K562 (cell line): ENCODE data around the gene APLF. TPM values are rescaled to one million over a fixed set of nuclear protein-coding genes. Genes with fewer than 3 reads are reported as not detected.

Experiments used
- CBX3 ChIP-seq, 2 experiments: IDR thresholded peaks; 1 replicate in 1 of 2; 2 replicates in 1 of 2; pipeline ENCODE4 v1.6.1; 2012; ENCODE audit warnings: inconsistent platforms in 2 of 2, low read length in 2 of 2, borderline replicate concordance in 1 of 2, control low read depth in 1 of 2
- CREBBP ChIP-seq: IDR thresholded peaks from one replicate; pipeline ENCODE4 v1.6.1; 2012; ENCODE audit warnings: low read depth, mild to moderate bottlenecking, control low read depth, inconsistent platforms, low read length
- DDX20 ChIP-seq: fragments of 450-650 bp; IDR thresholded peaks from 2 replicates; pipeline ENCODE4 v1.6.1; 2016; ENCODE audit warnings: missing genetic modification characterization, low read depth, mild to moderate bottlenecking, missing compliant biosample characterization, moderate library complexity
- ELF4 ChIP-seq: fragments of 450-650 bp; formaldehyde crosslinking; IDR thresholded peaks from 2 replicates; pipeline ENCODE4 v1.4.0; 2022; ENCODE audit warnings: missing genetic modification characterization
- ERF ChIP-seq: fragments of 450-650 bp; formaldehyde crosslinking; IDR thresholded peaks from 2 replicates; pipeline ENCODE4 v1.4.0; 2020; ENCODE audit warnings: mild to moderate bottlenecking, mixed read lengths
- ILF3 ChIP-seq: fragments of 450-650 bp; IDR thresholded peaks from 2 replicates; pipeline ENCODE4 v1.6.1; 2018; ENCODE audit warnings: antibody characterized with exemption, mild to moderate bottlenecking, moderate library complexity, borderline replicate concordance
- PHB2 ChIP-seq: fragments of 450-650 bp; IDR thresholded peaks from 2 replicates; pipeline ENCODE4 v1.6.1; 2017; ENCODE audit warnings: low read depth
- PTBP1 ChIP-seq: fragments of 200-400 bp; formaldehyde crosslinking; IDR thresholded peaks from 2 replicates; pipeline ENCODE4 v1.6.1; 2017; ENCODE audit warnings: low read depth, low read length
- SIX5 ChIP-seq, 2 experiments: IDR thresholded peaks; 2 replicates each; pipeline ENCODE4 v1.6.1; 2011; ENCODE audit warnings: low read length in 2 of 2, borderline replicate concordance in 1 of 2, low read depth in 1 of 2, mild to moderate bottlenecking in 1 of 2, moderate library complexity in 1 of 2; ENCODE audit not compliant: insufficient read depth in 1 of 2
- SUPT5H ChIP-seq: fragments of 450-650 bp; IDR thresholded peaks from 2 replicates; pipeline ENCODE4 v1.6.1; 2016
- YBX1 ChIP-seq: fragments of 450-650 bp; IDR thresholded peaks from 2 replicates; pipeline ENCODE4 v1.7.1; 2016; ENCODE audit warnings: mild to moderate bottlenecking
- ZC3H11A ChIP-seq: IDR thresholded peaks from 2 replicates; pipeline ENCODE4 v1.6.1; 2012; ENCODE audit warnings: low read depth, low read length, improper control_type of control experiment
- ZFP30 ChIP-seq: fragments of 250-450 bp; sonication (Bioruptor Pico); IDR thresholded peaks from 2 replicates; pipeline ENCODE4 v1.8.0; 2022; ENCODE audit warnings: moderate library complexity, mild to moderate bottlenecking, inconsistent platforms, borderline replicate concordance
- ZNF217 ChIP-seq: sonication (generic); formaldehyde crosslinking; IDR thresholded peaks from 2 replicates; pipeline ENCODE4 v1.8.0; 2022; ENCODE audit warnings: mild to moderate bottlenecking, missing genetic modification reagents
- ZNF253 ChIP-seq: fragments of 250-450 bp; sonication (Bioruptor Pico); conservative IDR thresholded peaks from 2 replicates; pipeline ENCODE4 v1.6.1; 2021; ENCODE audit warnings: mild to moderate bottlenecking
- ZNF347 ChIP-seq: fragments of 450-650 bp; formaldehyde crosslinking; IDR thresholded peaks from 2 replicates; pipeline ENCODE4 v1.4.0; 2020; ENCODE audit warnings: low read depth, mild to moderate bottlenecking, moderate library complexity
- ZNF354B ChIP-seq: fragments of 250-450 bp; sonication (Bioruptor Pico); IDR thresholded peaks from 2 replicates; pipeline ENCODE4 v1.4.0; 2020
- polyA plus RNA-seq, 8 experiments: library from polyadenylated mRNA; depleted of rRNA in 4 of 8; stranded (reverse) in 5 of 8; unstranded in 3 of 8; fragments of >200 nt; fragmentation: Nextera tagmentation in 2 of 8; fragmentation: Illumina TruSeq in 1 of 8; extraction: Ambion mirVana in 2 of 8; extraction: Trizol in 1 of 8; gene quantifications; 2 replicates each; pipeline versions ENCODE4 v1.2.1 to v1.2.3, GENCODE V29; 2011 to 2014; ENCODE audit warnings: inconsistent platforms in 1 of 8, missing spikeins in 1 of 8
- total RNA-seq, 7 experiments: library from RNA; depleted of rRNA in 6 of 7; stranded (reverse); fragments of >200 nt in 6 of 7; fragmentation: Illumina TruSeq in 2 of 7; extraction: Trizol in 2 of 7; gene quantifications; 2 replicates each; pipeline versions ENCODE4 v1.2.1 to v1.2.3, GENCODE V29; 2011 to 2021; ENCODE audit warnings: low replicate concordance in 1 of 7
- TF ChIP-seq, protein P1 (sequence below): sonication (generic); formaldehyde crosslinking; IDR thresholded peaks from 2 replicates; pipeline ENCODE4 v1.8.0; 2022; ENCODE audit warnings: missing genetic modification reagents, mild to moderate bottlenecking, borderline replicate concordance
- TF ChIP-seq, protein P2 (sequence below): sonication (generic); formaldehyde crosslinking; IDR thresholded peaks from 2 replicates; pipeline ENCODE4 v1.8.1; 2023; ENCODE audit warnings: mild to moderate bottlenecking, missing genetic modification reagents
- TF ChIP-seq, protein P3 (sequence below): fragments of 450-650 bp; IDR thresholded peaks from 2 replicates; pipeline ENCODE4 v1.6.1; 2016; ENCODE audit warnings: antibody characterized with exemption
- TF ChIP-seq, protein P4 (sequence below), 2 experiments: fragments of 250-450 bp in 1 of 2; fragments of 450-650 bp in 1 of 2; sonication (Bioruptor Pico) in 1 of 2; IDR thresholded peaks; 2 replicates each; pipeline versions ENCODE4 v1.6.1 to v1.8.0; 2016 to 2021; ENCODE audit warnings: mild to moderate bottlenecking in 2 of 2, moderate library complexity in 2 of 2, missing compliant biosample characterization in 1 of 2, missing genetic modification characterization in 1 of 2
- TF ChIP-seq, protein P5 (sequence below): fragments of 250-450 bp; sonication (Bioruptor Pico); IDR thresholded peaks from 2 replicates; pipeline ENCODE4 v1.4.0; 2020; ENCODE audit warnings: mild to moderate bottlenecking, moderate library complexity

The APLF gene
- total and polyA plus RNA-seq, 9 of the 15 experiments (the other 6 are each of a cell fraction or from before 2014, with no cell fraction given), result 0.07 to 1.1 (median 0.71) TPM

DNA sequence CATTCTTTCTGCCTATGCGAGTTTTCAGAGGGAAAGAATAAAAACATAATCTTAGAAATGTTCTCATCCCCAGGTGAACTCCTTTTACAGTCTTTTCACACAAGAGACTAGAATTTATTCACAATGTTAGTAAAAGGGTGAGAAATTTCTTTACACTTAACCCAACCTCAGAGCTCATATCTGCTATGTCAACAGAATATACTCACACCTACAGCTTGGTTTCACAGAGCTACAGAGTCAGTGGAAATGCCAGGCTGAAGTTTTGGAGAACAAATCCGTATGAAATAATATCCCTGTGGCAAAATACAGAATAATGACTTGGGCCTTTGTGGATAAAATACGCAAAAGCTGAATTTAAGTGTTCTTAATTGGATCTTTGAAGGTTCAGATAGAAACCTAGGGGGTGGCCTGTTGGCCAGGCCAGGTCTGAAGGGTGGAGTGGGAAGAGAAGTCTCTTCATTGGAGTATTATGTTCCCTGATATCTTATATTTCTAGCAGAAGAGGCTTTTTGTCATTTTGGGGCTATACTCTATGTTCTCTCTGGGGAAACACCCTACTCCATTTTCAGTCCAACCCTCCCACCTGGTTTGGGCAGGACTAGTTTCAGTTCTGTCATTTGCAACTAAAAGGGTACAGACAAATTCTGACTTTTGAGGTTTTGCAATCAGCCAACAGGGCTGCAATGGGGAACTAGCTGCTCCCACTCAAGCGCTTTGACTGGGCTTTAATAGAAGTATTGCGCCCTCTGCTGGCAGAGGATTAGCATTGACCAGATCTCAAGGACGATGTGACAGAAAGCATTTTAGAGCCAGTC lies 26.0 kb upstream of the APLF start (continued):
- TF ChIP-seq CREBBP, result no peak
- TF ChIP-seq, protein P1, sequence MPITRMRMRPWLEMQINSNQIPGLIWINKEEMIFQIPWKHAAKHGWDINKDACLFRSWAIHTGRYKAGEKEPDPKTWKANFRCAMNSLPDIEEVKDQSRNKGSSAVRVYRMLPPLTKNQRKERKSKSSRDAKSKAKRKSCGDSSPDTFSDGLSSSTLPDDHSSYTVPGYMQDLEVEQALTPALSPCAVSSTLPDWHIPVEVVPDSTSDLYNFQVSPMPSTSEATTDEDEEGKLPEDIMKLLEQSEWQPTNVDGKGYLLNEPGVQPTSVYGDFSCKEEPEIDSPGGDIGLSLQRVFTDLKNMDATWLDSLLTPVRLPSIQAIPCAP (CRISPR knock-in tag), result no peak
- TF ChIP-seq ZNF347 (CRISPR knock-in tag), result no peak
- TF ChIP-seq ZNF217 (CRISPR knock-in tag), result no peak
- TF ChIP-seq ZC3H11A, result 0 out of 2 replicates have a peak, but pooled peaks have one; percentile 46
- no peak for TF ChIP-seq PHB2
- TF ChIP-seq ZNF253 (CRISPR knock-in tag), result no peak
- no peak for TF ChIP-seq ILF3
- no peak for TF ChIP-seq YBX1
- no peak for TF ChIP-seq ELF4 (CRISPR knock-in tag)
- no peak for TF ChIP-seq PTBP1
- 0 out of 2 replicates have a peak, but pooled peaks have one; percentile 8 for TF ChIP-seq ERF (CRISPR knock-in tag)
- TF ChIP-seq, protein P2, sequence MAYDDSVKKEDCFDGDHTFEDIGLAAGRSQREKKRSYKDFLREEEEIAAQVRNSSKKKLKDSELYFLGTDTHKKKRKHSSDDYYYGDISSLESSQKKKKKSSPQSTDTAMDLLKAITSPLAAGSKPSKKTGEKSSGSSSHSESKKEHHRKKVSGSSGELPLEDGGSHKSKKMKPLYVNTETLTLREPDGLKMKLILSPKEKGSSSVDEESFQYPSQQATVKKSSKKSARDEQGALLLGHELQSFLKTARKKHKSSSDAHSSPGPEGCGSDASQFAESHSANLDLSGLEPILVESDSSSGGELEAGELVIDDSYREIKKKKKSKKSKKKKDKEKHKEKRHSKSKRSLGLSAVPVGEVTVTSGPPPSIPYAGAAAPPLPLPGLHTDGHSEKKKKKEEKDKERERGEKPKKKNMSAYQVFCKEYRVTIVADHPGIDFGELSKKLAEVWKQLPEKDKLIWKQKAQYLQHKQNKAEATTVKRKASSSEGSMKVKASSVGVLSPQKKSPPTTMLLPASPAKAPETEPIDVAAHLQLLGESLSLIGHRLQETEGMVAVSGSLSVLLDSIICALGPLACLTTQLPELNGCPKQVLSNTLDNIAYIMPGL (CRISPR knock-in tag), result no peak
- no peak for TF ChIP-seq SIX5 (IDR thresholded peaks at IDR 0.05; ENCODE audit: borderline replicate concordance in 1 of 2, insufficient read depth in 1 of 2, low read depth in 1 of 2, low read length in 2 of 2)
- no peak for TF ChIP-seq SUPT5H
- TF ChIP-seq, protein P3, sequence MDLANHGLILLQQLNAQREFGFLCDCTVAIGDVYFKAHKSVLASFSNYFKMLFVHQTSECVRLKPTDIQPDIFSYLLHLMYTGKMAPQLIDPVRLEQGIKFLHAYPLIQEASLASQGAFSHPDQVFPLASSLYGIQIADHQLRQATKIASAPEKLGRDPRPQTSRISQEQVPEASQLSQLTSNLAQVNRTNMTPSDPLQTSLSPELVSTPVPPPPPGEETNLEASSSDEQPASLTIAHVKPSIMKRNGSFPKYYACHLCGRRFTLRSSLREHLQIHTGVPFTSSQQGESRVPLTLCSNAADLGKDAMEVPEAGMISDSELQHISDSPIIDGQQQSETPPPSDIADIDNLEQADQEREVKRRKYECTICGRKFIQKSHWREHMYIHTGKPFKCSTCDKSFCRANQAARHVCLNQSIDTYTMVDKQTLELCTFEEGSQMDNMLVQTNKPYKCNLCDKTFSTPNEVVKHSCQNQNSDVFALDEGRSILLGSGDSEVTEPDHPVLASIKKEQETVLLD, result no peak
- no peak for TF ChIP-seq ZNF354B
- no peak for TF ChIP-seq ZFP30 (CRISPR knock-in tag)
- TF ChIP-seq, protein P4, sequence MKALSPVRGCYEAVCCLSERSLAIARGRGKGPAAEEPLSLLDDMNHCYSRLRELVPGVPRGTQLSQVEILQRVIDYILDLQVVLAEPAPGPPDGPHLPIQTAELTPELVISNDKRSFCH (CRISPR knock-in tag; IDR thresholded peaks at IDR 0.05), result no peak
- TF ChIP-seq, protein P4 (tag; IDR thresholded peaks at IDR 0.05), result peak; percentile 56; the same call in 1 of the 2 replicates
- TF ChIP-seq DDX20 (tag), result no peak; the same call in 1 of the 2 replicates
- 0 out of 3 replicates have a peak, but pooled peaks of 1 of the 2 experiments have one; percentile 40 for TF ChIP-seq CBX3 (IDR thresholded peaks at IDR 0.05; ENCODE audit: borderline replicate concordance in 1 of 2, low read length in 2 of 2)
- TF ChIP-seq, protein P5, sequence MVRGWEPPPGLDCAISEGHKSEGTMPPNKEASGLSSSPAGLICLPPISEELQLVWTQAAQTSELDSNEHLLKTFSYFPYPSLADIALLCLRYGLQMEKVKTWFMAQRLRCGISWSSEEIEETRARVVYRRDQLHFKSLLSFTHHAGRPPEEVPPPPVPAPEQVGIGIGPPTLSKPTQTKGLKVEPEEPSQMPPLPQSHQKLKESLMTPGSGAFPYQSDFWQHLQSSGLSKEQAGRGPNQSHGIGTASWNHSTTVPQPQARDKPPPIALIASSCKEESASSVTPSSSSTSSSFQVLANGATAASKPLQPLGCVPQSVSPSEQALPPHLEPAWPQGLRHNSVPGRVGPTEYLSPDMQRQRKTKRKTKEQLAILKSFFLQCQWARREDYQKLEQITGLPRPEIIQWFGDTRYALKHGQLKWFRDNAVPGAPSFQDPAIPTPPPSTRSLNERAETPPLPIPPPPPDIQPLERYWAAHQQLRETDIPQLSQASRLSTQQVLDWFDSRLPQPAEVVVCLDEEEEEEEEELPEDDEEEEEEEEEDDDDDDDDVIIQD (CRISPR knock-in tag), result no peak
